K562 (cell line): ENCODE measurements around the gene LRRC61. TPM values are rescaled to one million over a fixed set of nuclear protein-coding genes. Genes with fewer than 3 reads are reported as not detected.

Experiments
- CBX5 ChIP-seq: IDR thresholded peaks from 2 replicates; pipeline ENCODE4 v1.6.1; 2014; ENCODE audit warnings: low read depth, borderline replicate concordance
- CEBPG ChIP-seq, 3 experiments: fragments of 200-800 bp in 1 of 3; sonication (Bioruptor generic) in 1 of 3; sonication (generic) in 1 of 3; formaldehyde crosslinking in 1 of 3; IDR thresholded peaks in 2 of 3; conservative IDR thresholded peaks in 1 of 3; 2 replicates each; pipeline versions ENCODE4 v1.6.1 to v1.8.0; 2016 to 2022; ENCODE audit warnings: missing compliant biosample characterization in 2 of 3, missing genetic modification characterization in 2 of 3, mild to moderate bottlenecking in 1 of 3, missing genetic modification reagents in 1 of 3
- JUND ChIP-seq, 2 experiments: IDR thresholded peaks; 2 replicates in 1 of 2; 3 replicates in 1 of 2; pipeline ENCODE4 v1.6.1; 2011; ENCODE audit warnings: borderline replicate concordance in 2 of 2, low read depth in 2 of 2, low read length in 2 of 2, improper control_type of control experiment in 1 of 2, missing biosample characterization in 1 of 2, missing genetic modification characterization in 1 of 2, missing genetic modification reagents in 1 of 2
- KDM1A ChIP-seq, 2 experiments: fragments of 450-650 bp; IDR thresholded peaks; 2 replicates each; pipeline ENCODE4 v1.6.1; 2016; ENCODE audit warnings: mild to moderate bottlenecking in 2 of 2
- MTA3 ChIP-seq: fragments of 450-650 bp; formaldehyde crosslinking; IDR thresholded peaks from 2 replicates; pipeline ENCODE4 v1.6.1; 2017; ENCODE audit warnings: mild to moderate bottlenecking, borderline replicate concordance
- MYC ChIP-seq, 2 experiments: fragments of 250-450 bp in 1 of 2; sonication (Bioruptor Pico) in 1 of 2; IDR thresholded peaks; 2 replicates each; pipeline versions ENCODE4 v1.5.1 to v1.6.1; 2012 to 2021; ENCODE audit warnings: low read depth in 2 of 2, borderline replicate concordance in 1 of 2, improper control_type of control experiment in 1 of 2, low read length in 1 of 2, mild to moderate bottlenecking in 1 of 2, moderate library complexity in 1 of 2
- TRIM24 ChIP-seq, 2 experiments: fragments of 450-650 bp; IDR thresholded peaks; 2 replicates each; pipeline ENCODE4 v1.6.1; 2016
- TRIM28 ChIP-seq: fragments of 450-650 bp; IDR thresholded peaks from 2 replicates; pipeline ENCODE4 v1.6.1; 2017
- WHSC1 ChIP-seq: IDR thresholded peaks from one replicate; pipeline ENCODE4 v1.6.1; 2012; ENCODE audit warnings: low read length, control low read depth, inconsistent platforms
- polyA plus RNA-seq, 8 experiments: library from polyadenylated mRNA; depleted of rRNA in 4 of 8; stranded (reverse) in 5 of 8; unstranded in 3 of 8; fragments of >200 nt; fragmentation: Nextera tagmentation in 2 of 8; fragmentation: Illumina TruSeq in 1 of 8; extraction: Ambion mirVana in 2 of 8; extraction: Trizol in 1 of 8; gene quantifications; 2 replicates each; pipeline versions ENCODE4 v1.2.1 to v1.2.3, GENCODE V29; 2011 to 2014; ENCODE audit warnings: inconsistent platforms in 1 of 8, missing spikeins in 1 of 8
- total RNA-seq, 7 experiments: library from RNA; depleted of rRNA in 6 of 7; stranded (reverse); fragments of >200 nt in 6 of 7; fragmentation: Illumina TruSeq in 2 of 7; extraction: Trizol in 2 of 7; gene quantifications; 2 replicates each; pipeline versions ENCODE4 v1.2.1 to v1.2.3, GENCODE V29; 2011 to 2021; ENCODE audit warnings: low replicate concordance in 1 of 7
- TF ChIP-seq, protein P1 (sequence below): fragments of 450-650 bp; IDR thresholded peaks from 2 replicates; pipeline ENCODE4 v1.6.1; 2016; ENCODE audit warnings: mild to moderate bottlenecking, moderate library complexity
- TF ChIP-seq, protein P2 (sequence below): sonication (generic); formaldehyde crosslinking; IDR thresholded peaks from 2 replicates; pipeline ENCODE4 v1.8.0; 2022; ENCODE audit warnings: mild to moderate bottlenecking, missing genetic modification reagents
- TF ChIP-seq, protein P3 (sequence below): sonication (generic); IDR thresholded peaks from 2 replicates; pipeline ENCODE4 v1.6.1; 2016

The LRRC61 gene
- total and polyA plus RNA-seq, 9 of the 15 experiments (the other 6 are each of a cell fraction or from before 2014, with no cell fraction given) = 1.3 to 55.2 (median 35.2) TPM

DNA sequence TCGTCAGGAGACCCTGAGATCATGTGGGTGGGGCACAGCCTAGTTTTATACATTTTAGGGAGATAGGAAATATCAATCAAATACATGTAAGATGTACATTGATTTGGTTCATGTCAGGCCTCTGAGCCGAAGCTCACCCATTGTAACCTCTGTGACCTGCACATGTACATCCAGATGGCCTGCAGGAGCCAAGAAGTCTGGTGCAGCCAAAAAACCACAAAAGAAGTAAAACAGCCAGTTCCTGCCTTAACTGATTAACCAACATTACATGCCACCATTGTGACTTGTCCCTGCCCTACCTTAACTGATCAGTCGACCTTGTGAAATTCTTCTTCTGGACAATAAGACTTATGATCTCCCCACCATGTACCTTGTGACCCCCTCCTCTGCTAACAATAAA lies 16.0 kb upstream of the LRRC61 start (continued):
- TF ChIP-seq, protein P1, sequence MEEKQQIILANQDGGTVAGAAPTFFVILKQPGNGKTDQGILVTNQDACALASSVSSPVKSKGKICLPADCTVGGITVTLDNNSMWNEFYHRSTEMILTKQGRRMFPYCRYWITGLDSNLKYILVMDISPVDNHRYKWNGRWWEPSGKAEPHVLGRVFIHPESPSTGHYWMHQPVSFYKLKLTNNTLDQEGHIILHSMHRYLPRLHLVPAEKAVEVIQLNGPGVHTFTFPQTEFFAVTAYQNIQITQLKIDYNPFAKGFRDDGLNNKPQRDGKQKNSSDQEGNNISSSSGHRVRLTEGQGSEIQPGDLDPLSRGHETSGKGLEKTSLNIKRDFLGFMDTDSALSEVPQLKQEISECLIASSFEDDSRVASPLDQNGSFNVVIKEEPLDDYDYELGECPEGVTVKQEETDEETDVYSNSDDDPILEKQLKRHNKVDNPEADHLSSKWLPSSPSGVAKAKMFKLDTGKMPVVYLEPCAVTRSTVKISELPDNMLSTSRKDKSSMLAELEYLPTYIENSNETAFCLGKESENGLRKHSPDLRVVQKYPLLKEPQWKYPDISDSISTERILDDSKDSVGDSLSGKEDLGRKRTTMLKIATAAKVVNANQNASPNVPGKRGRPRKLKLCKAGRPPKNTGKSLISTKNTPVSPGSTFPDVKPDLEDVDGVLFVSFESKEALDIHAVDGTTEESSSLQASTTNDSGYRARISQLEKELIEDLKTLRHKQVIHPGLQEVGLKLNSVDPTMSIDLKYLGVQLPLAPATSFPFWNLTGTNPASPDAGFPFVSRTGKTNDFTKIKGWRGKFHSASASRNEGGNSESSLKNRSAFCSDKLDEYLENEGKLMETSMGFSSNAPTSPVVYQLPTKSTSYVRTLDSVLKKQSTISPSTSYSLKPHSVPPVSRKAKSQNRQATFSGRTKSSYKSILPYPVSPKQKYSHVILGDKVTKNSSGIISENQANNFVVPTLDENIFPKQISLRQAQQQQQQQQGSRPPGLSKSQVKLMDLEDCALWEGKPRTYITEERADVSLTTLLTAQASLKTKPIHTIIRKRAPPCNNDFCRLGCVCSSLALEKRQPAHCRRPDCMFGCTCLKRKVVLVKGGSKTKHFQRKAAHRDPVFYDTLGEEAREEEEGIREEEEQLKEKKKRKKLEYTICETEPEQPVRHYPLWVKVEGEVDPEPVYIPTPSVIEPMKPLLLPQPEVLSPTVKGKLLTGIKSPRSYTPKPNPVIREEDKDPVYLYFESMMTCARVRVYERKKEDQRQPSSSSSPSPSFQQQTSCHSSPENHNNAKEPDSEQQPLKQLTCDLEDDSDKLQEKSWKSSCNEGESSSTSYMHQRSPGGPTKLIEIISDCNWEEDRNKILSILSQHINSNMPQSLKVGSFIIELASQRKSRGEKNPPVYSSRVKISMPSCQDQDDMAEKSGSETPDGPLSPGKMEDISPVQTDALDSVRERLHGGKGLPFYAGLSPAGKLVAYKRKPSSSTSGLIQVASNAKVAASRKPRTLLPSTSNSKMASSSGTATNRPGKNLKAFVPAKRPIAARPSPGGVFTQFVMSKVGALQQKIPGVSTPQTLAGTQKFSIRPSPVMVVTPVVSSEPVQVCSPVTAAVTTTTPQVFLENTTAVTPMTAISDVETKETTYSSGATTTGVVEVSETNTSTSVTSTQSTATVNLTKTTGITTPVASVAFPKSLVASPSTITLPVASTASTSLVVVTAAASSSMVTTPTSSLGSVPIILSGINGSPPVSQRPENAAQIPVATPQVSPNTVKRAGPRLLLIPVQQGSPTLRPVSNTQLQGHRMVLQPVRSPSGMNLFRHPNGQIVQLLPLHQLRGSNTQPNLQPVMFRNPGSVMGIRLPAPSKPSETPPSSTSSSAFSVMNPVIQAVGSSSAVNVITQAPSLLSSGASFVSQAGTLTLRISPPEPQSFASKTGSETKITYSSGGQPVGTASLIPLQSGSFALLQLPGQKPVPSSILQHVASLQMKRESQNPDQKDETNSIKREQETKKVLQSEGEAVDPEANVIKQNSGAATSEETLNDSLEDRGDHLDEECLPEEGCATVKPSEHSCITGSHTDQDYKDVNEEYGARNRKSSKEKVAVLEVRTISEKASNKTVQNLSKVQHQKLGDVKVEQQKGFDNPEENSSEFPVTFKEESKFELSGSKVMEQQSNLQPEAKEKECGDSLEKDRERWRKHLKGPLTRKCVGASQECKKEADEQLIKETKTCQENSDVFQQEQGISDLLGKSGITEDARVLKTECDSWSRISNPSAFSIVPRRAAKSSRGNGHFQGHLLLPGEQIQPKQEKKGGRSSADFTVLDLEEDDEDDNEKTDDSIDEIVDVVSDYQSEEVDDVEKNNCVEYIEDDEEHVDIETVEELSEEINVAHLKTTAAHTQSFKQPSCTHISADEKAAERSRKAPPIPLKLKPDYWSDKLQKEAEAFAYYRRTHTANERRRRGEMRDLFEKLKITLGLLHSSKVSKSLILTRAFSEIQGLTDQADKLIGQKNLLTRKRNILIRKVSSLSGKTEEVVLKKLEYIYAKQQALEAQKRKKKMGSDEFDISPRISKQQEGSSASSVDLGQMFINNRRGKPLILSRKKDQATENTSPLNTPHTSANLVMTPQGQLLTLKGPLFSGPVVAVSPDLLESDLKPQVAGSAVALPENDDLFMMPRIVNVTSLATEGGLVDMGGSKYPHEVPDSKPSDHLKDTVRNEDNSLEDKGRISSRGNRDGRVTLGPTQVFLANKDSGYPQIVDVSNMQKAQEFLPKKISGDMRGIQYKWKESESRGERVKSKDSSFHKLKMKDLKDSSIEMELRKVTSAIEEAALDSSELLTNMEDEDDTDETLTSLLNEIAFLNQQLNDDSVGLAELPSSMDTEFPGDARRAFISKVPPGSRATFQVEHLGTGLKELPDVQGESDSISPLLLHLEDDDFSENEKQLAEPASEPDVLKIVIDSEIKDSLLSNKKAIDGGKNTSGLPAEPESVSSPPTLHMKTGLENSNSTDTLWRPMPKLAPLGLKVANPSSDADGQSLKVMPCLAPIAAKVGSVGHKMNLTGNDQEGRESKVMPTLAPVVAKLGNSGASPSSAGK = peak; percentile 34; the same call in 1 of the 2 replicates
- TF ChIP-seq MYC (IDR thresholded peaks at IDR 0.05; ENCODE audit: low read depth, low read length) = 0 out of 2 replicates have a peak, but pooled peaks have one; percentile 7
- TF ChIP-seq MYC (CRISPR knock-in tag; IDR thresholded peaks at IDR 0.05; ENCODE audit: borderline replicate concordance, low read depth) = no peak
- TF ChIP-seq JUND (IDR thresholded peaks at IDR 0.05; ENCODE audit: borderline replicate concordance, low read depth, low read length) = no peak
- peak; percentile 40; the same call in 1 of the 3 replicates for TF ChIP-seq JUND (tag; IDR thresholded peaks at IDR 0.05; ENCODE audit: borderline replicate concordance, low read depth, low read length)
- TF ChIP-seq, protein P2, sequence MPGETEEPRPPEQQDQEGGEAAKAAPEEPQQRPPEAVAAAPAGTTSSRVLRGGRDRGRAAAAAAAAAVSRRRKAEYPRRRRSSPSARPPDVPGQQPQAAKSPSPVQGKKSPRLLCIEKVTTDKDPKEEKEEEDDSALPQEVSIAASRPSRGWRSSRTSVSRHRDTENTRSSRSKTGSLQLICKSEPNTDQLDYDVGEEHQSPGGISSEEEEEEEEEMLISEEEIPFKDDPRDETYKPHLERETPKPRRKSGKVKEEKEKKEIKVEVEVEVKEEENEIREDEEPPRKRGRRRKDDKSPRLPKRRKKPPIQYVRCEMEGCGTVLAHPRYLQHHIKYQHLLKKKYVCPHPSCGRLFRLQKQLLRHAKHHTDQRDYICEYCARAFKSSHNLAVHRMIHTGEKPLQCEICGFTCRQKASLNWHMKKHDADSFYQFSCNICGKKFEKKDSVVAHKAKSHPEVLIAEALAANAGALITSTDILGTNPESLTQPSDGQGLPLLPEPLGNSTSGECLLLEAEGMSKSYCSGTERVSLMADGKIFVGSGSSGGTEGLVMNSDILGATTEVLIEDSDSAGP = no peak
- TF ChIP-seq CBX5 = peak; percentile 95
- peak; percentile 38 for TF ChIP-seq WHSC1
- TF ChIP-seq MTA3 = 0 out of 2 replicates have a peak, but pooled peaks have one; percentile 30
- no peak for TF ChIP-seq CEBPG (CRISPR knock-in tag; IDR thresholded peaks at IDR 0.05)
- peak in 1 of 2 experiments; percentile 67; a peak in 3 of 4 replicates for TF ChIP-seq CEBPG (tag; conservative IDR thresholded peaks at IDR 0.05 in 1 of 2, IDR thresholded peaks at IDR 0.05 in 1 of 2)
- peak in 1 of 2 experiments; percentile 24; a peak in 1 of 4 replicates for TF ChIP-seq KDM1A (IDR thresholded peaks at IDR 0.05)
- TF ChIP-seq TRIM28 = peak; percentile 95
- TF ChIP-seq TRIM24 (IDR thresholded peaks at IDR 0.05) = peak; percentile 65 to 85; a peak in 3 of 4 replicates
- TF ChIP-seq, protein P3, sequence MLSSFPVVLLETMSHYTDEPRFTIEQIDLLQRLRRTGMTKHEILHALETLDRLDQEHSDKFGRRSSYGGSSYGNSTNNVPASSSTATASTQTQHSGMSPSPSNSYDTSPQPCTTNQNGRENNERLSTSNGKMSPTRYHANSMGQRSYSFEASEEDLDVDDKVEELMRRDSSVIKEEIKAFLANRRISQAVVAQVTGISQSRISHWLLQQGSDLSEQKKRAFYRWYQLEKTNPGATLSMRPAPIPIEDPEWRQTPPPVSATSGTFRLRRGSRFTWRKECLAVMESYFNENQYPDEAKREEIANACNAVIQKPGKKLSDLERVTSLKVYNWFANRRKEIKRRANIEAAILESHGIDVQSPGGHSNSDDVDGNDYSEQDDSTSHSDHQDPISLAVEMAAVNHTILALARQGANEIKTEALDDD = peak; percentile 66
